HCT116 (cell line): ENCODE results near the gene RAD54L2. TPM values are rescaled to one million over a fixed set of nuclear protein-coding genes. Genes with fewer than 3 reads are reported as not detected.

Source experiments
- ATAC-seq: fragments of 200-7000 bp; cut with Tn5 transposase; 2 replicates; pipeline ENCODE4 v1.9.1; 2020; ENCODE audit warnings: mild to moderate bottlenecking, moderate library complexity
- BruUV-seq: library from RNA; stranded (reverse); fragments of 400-500 nt; replicated peaks from 2 replicates; lab custom pipeline; 2021; lab: Mats Ljungman, UMichigan
- CTCF ChIA-PET: fragments of 300-600 bp; sonication (Branson Sonifier 250); formaldehyde crosslinking; loops from one replicate; lab custom pipeline; 2021; ENCODE audit warnings: antibody characterized with exemption; lab: Charles Lee
- POLR2A ChIA-PET: fragments of 300-600, 350-600 bp; sonication (Branson Sonifier 250); formaldehyde crosslinking; loops from one replicate; lab custom pipeline; 2021; ENCODE audit warnings: antibody characterized with exemption; lab: Charles Lee
- RAD21 ChIA-PET, 2 experiments: fragments of 300-600 bp; sonication (Branson Sonifier 250); formaldehyde crosslinking; loops; one replicate each; lab custom pipeline; 2023; ENCODE audit warnings: low total read pairs in 2 of 2; ENCODE audit not compliant: uncharacterized antibody in 2 of 2, unreplicated experiment in 2 of 2, low non-redundant PET in 1 of 2; lab: Charles Lee
- DNase-seq: peaks from one replicate; pipeline ENCODE4 v3.0.0-alpha.2; 2010; ENCODE audit warnings: low read depth, low spot score
- H2AFZ ChIP-seq: fragments of 200-600 bp; shearing (Covaris generic), sonication (generic); 2 replicates; pipeline ENCODE4 v1.6.1; 2017; ENCODE audit warnings: low read depth, mixed run types, mixed read lengths, antibody characterized with exemption, low read length; ENCODE audit not compliant: poor library complexity, severe bottlenecking
- H3K27ac ChIP-seq: 2 replicates; pipeline ENCODE4 v1.5.1; 2012; ENCODE audit warnings: low read depth, low read length
- H3K27me3 ChIP-seq: fragments of 200-600 bp; sonication (generic); 2 replicates; pipeline ENCODE4 v1.6.1; 2016; ENCODE audit warnings: mixed run types, low read length, mixed read lengths; ENCODE audit not compliant: insufficient read depth
- H3K36me3 ChIP-seq, 2 experiments: fragments of 200-500 bp in 1 of 2; fragments of 200-600 bp in 1 of 2; sonication (Bioruptor generic) in 1 of 2; sonication (generic) in 1 of 2; 2 replicates each; pipeline versions ENCODE4 v1.5.1 to v1.6.1; 2014 to 2016; ENCODE audit warnings: low read length in 2 of 2, inconsistent platforms in 1 of 2, mixed read lengths in 1 of 2, mixed run types in 1 of 2; ENCODE audit not compliant: insufficient read depth in 2 of 2, control insufficient read depth in 1 of 2
- H3K4me1 ChIP-seq, 2 experiments: fragments of 200-600 bp in 1 of 2; sonication (generic) in 1 of 2; 2 replicates each; pipeline versions ENCODE4 v1.5.1 to v1.6.1; 2012 to 2017; ENCODE audit warnings: low read length in 2 of 2, inconsistent platforms in 1 of 2, mild to moderate bottlenecking in 1 of 2, mixed read lengths in 1 of 2, mixed run types in 1 of 2, moderate library complexity in 1 of 2; ENCODE audit not compliant: insufficient read depth in 2 of 2, control insufficient read depth in 1 of 2
- H3K4me2 ChIP-seq: fragments of 200-600 bp; sonication (generic); 2 replicates; pipeline ENCODE4 v1.6.1; 2017; ENCODE audit warnings: mixed run types, low read length, mixed read lengths
- H3K4me3 ChIP-seq, 2 experiments: fragments of 200-600 bp in 1 of 2; sonication (generic) in 1 of 2; replicated peaks in 1 of 2; 2 replicates each; pipeline ENCODE4 v1.5.1; 2011 to 2016; ENCODE audit warnings: low read length in 2 of 2, control low read depth in 1 of 2, low read depth in 1 of 2, mild to moderate bottlenecking in 1 of 2, mixed read lengths in 1 of 2, mixed run types in 1 of 2
- H3K79me2 ChIP-seq: fragments of 200-600 bp; sonication (generic); 2 replicates; pipeline ENCODE4 v1.6.1; 2017; ENCODE audit warnings: mild to moderate bottlenecking, mixed run types, low read length, moderate library complexity, mixed read lengths; ENCODE audit not compliant: insufficient read depth
- H3K9ac ChIP-seq: fragments of 200-600 bp; sonication (generic); 2 replicates; pipeline ENCODE4 v1.6.1; 2016; ENCODE audit warnings: low read length, mixed read lengths
- H3K9me2 ChIP-seq: fragments of 200-600 bp; sonication (generic), shearing (Covaris generic); 2 replicates; pipeline ENCODE4 v1.6.1; 2017; ENCODE audit warnings: mixed run types, mild to moderate bottlenecking, moderate library complexity; ENCODE audit not compliant: insufficient read depth
- H3K9me3 ChIP-seq, 2 experiments: fragments of 200-500 bp in 1 of 2; fragments of 200-600 bp in 1 of 2; sonication (Bioruptor generic) in 1 of 2; sonication (generic) in 1 of 2; 2 replicates each; pipeline ENCODE4 v1.6.1; 2014 to 2017; ENCODE audit warnings: low read length in 2 of 2, mixed read lengths in 2 of 2, inconsistent platforms in 1 of 2, low read depth in 1 of 2, mild to moderate bottlenecking in 1 of 2, mixed run types in 1 of 2, moderate library complexity in 1 of 2; ENCODE audit not compliant: control insufficient read depth in 1 of 2, insufficient read depth in 1 of 2
- H4K20me1 ChIP-seq: fragments of 200-600 bp; sonication (generic), shearing (Covaris generic); 2 replicates; pipeline ENCODE4 v1.6.1; 2017; ENCODE audit warnings: mixed run types, mild to moderate bottlenecking, moderate library complexity; ENCODE audit not compliant: insufficient read depth
- ATF3 ChIP-seq: IDR thresholded peaks from 2 replicates; pipeline ENCODE4 v1.6.1; 2012
- CBX3 ChIP-seq: IDR thresholded peaks from 2 replicates; pipeline ENCODE4 v1.6.1; 2012; ENCODE audit warnings: low read depth
- CEBPB ChIP-seq: IDR thresholded peaks from 2 replicates; pipeline ENCODE4 v1.6.1; 2012; ENCODE audit warnings: low read depth
- CTCF ChIP-seq, 3 experiments: fragments of 200-600 bp in 1 of 3; sonication (generic) in 1 of 3; IDR thresholded peaks in 2 of 3; conservative IDR thresholded peaks in 1 of 3; 2 replicates each; pipeline ENCODE4 v1.5.1; 2012 to 2017; ENCODE audit warnings: low read depth in 2 of 3, low read length in 2 of 3, antibody characterized with exemption in 1 of 3, borderline replicate concordance in 1 of 3, control low read depth in 1 of 3, mild to moderate bottlenecking in 1 of 3, mixed read lengths in 1 of 3, mixed run types in 1 of 3, moderate library complexity in 1 of 3; ENCODE audit not compliant: insufficient read depth in 1 of 3
- EGR1 ChIP-seq: IDR thresholded peaks from 2 replicates; pipeline ENCODE4 v1.6.1; 2012; ENCODE audit warnings: low read depth
- EZH2 ChIP-seq: fragments of 200-600 bp; sonication (generic); IDR thresholded peaks from 2 replicates; pipeline ENCODE4 v1.6.1; 2017; ENCODE audit warnings: antibody characterized with exemption, mixed run types
- JUND ChIP-seq: IDR thresholded peaks from 2 replicates; pipeline ENCODE4 v1.6.1; 2012
- REST ChIP-seq: IDR thresholded peaks from 2 replicates; pipeline ENCODE4 v1.6.1; 2012; ENCODE audit warnings: low read depth
- SIN3A ChIP-seq: IDR thresholded peaks from 2 replicates; pipeline ENCODE4 v1.6.1; 2012; ENCODE audit warnings: low read depth
- SP1 ChIP-seq: IDR thresholded peaks from 2 replicates; pipeline ENCODE4 v1.6.1; 2012; ENCODE audit warnings: low read depth
- YY1 ChIP-seq: IDR thresholded peaks from 2 replicates; pipeline ENCODE4 v1.6.1; 2011; ENCODE audit warnings: low read length, low read depth, moderate library complexity, mild to moderate bottlenecking; ENCODE audit not compliant: insufficient replicate concordance; ENCODE audit errors: extremely low read depth
- ZBTB33 ChIP-seq: IDR thresholded peaks from 2 replicates; pipeline ENCODE4 v1.6.1; 2011; ENCODE audit warnings: mild to moderate bottlenecking, low read length, moderate library complexity; ENCODE audit not compliant: insufficient replicate concordance; ENCODE audit errors: extremely low read depth
- intact Hi-C: fragments of 100-400 bp; cut with micrococcal nuclease; formaldehyde crosslinking; loops from 2 replicates; pipeline ENCODE4 v1.10.0; 2022
- total RNA-seq: library from RNA; stranded (reverse); gene quantifications from one replicate; pipeline ENCODE4 v1.2.1, GENCODE V29; 2021; ENCODE audit not compliant: unreplicated experiment
- TF ChIP-seq, protein P1 (sequence below): IDR thresholded peaks from 2 replicates; pipeline ENCODE4 v1.6.1; 2012

The RAD54L2 gene
- total RNA-seq, 1 experiment from 2014 or later: 20.2 TPM

DNA sequence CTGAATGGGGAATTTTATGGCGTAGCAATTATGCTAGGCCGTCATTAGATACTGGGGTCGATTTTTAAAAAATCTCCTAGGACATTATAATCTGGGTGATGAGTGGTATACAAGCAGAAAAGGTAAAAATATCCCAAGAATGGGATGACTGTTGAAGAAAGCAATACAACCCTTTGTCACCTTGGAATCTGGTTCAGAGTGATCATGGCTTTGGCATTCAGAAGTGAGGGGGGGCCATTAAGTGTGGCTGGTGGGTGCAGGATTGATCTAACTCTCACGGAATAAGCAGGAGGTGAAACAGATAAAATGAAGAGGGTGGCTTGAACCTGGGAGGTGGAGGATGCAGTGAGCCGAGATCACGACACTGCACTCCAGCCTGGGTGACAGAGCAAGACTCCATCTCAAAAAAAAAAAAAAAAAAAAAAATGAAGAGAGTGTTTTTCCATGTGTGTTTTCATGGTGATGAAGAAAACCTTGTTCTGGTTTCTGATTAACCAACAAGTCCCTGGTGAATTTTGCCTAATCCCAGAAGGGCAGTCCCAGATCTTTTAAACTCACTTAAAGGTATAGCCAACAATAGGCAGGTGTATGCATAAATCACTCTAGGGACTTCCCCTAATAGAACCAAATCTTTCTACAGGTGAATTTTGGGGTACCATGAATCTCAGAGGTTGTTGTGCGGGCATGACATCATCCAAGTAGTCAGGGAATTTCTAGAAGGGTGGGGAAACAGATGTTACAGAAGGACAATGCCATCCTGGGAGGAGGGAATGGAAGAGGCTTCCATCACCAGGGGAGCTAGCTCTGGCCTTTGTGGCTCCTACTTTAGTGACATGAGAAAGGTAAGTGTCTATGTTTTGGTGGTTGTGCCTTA lies 3.1 kb upstream of the RAD54L2 start:
- H3K27me3 ChIP-seq: no peaks in the 10 kb centered on the region
- no peaks in the 10 kb centered on the region for H4K20me1 ChIP-seq
- CTCF ChIA-PET: no interaction called here
- intact Hi-C loops: no loop called here
- no peak overlapping the region for H3K9ac ChIP-seq
- no peaks in the 10 kb centered on the region for H3K9me2 ChIP-seq
- H3K79me2 ChIP-seq: peaks cover 24% of the 10 kb centered on the region
- no peak overlapping the region for H3K4me3 ChIP-seq
- ATAC-seq: no peak
- no peak overlapping the region for H3K4me2 ChIP-seq
- DNase-seq: no peak
- no peak overlapping the region for H3K27ac ChIP-seq
- H2AFZ ChIP-seq: no peak overlapping the region
- POLR2A ChIA-PET: no interaction called here
- no peaks in the 10 kb centered on the region for H3K9me3 ChIP-seq
- no peak for TF ChIP-seq JUND
- TF ChIP-seq, protein P1, sequence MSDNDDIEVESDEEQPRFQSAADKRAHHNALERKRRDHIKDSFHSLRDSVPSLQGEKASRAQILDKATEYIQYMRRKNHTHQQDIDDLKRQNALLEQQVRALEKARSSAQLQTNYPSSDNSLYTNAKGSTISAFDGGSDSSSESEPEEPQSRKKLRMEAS: no peak
- no peak for TF ChIP-seq REST
- TF ChIP-seq EGR1: no peak
- no peak for TF ChIP-seq SP1
- TF ChIP-seq ATF3: no peak
- TF ChIP-seq CEBPB: no peak
- TF ChIP-seq SIN3A: no peak
- no peak for TF ChIP-seq CTCF (IDR thresholded peaks at IDR 0.05 in 2 of 3, conservative IDR thresholded peaks at IDR 0.05 in 1 of 3; ENCODE audit: borderline replicate concordance in 1 of 3, insufficient read depth in 1 of 3, low read depth in 2 of 3, low read length in 2 of 3)
- TF ChIP-seq CBX3: no peak
- no peak for TF ChIP-seq ZBTB33
- TF ChIP-seq YY1: no peak
- no peak for TF ChIP-seq EZH2
- BruUV-seq: no TSS peak
- H3K4me1 ChIP-seq: peaks cover 0 to 24% of the 10 kb centered on the region in 2 experiments; a peak in 3 of 4 replicates
- RAD21 ChIA-PET: no interaction called here
- no peaks in the 10 kb centered on the region for H3K36me3 ChIP-seq
